Breast epithelium (tissue), 4 donors: ENCODE measurements around the gene PLD6. TPM values are rescaled to one million over a fixed set of nuclear protein-coding genes. Genes with fewer than 3 reads are reported as not detected.

Experiments used
- DNase-seq, 2 donors: peaks; one replicate each; pipeline ENCODE4 v3.0.0-alpha.2; 2019; ENCODE audit warnings: low spot score in 2 of 2
- H3K27ac ChIP-seq, 2 donors: fragments of 200-600 bp; sonication (generic) in 1 of 2; one replicate each; pipeline ENCODE4 v1.5.1; 2016 to 2019; ENCODE audit warnings: mild to moderate bottlenecking in 1 of 2
- H3K27me3 ChIP-seq, 2 donors: fragments of 200-600 bp; sonication (generic) in 1 of 2; one replicate each; pipeline versions ENCODE4 v1.5.1 to v1.6.0; 2017 to 2019; ENCODE audit warnings: control low read depth in 1 of 2, mild to moderate bottlenecking in 1 of 2
- H3K36me3 ChIP-seq: fragments of 200-600 bp; one replicate; pipeline ENCODE4 v1.5.1; 2019
- H3K4me1 ChIP-seq, 2 donors: fragments of 200-600 bp; sonication (generic); one replicate each; pipeline ENCODE4 v1.5.1; 2016 to 2019; ENCODE audit warnings: control low read depth in 1 of 2
- H3K4me3 ChIP-seq, 3 donors: fragments of 200-600 bp; sonication (generic); 1 replicate in 2 of 3; 2 replicates in 1 of 3; pipeline ENCODE4 v1.5.1; 2016 to 2019; ENCODE audit warnings: mild to moderate bottlenecking in 3 of 3, moderate library complexity in 2 of 3
- H3K9me3 ChIP-seq, 2 donors: fragments of 200-600 bp; sonication (generic) in 1 of 2; one replicate each; pipeline ENCODE4 v1.5.1; 2016 to 2019; ENCODE audit warnings: control low read depth in 1 of 2
- POLR2A ChIP-seq: fragments of 450-650 bp; IDR thresholded peaks from one replicate; pipeline ENCODE4 v1.6.1; 2016; ENCODE audit warnings: antibody characterized with exemption, mild to moderate bottlenecking, moderate library complexity
- POLR2AphosphoS5 ChIP-seq, 3 donors: sonication (generic); formaldehyde crosslinking; IDR thresholded peaks; one replicate each; pipeline ENCODE4 v1.6.1; 2017; ENCODE audit warnings: antibody characterized with exemption in 3 of 3
- intact Hi-C: fragments of 100-400 bp; cut with DNase I; formaldehyde crosslinking; loops from one replicate; pipeline ENCODE4 v1.15.1; 2023; ENCODE audit warnings: low total_unique reads
- total RNA-seq, 3 donors: library from RNA; depleted of rRNA; stranded (reverse); fragments of >200 nt; gene quantifications; one replicate each; pipeline ENCODE4 v1.1.0, GENCODE V29; 2016
- TF ChIP-seq, protein P1 (sequence below), 3 donors: fragments of 450-650 bp; IDR thresholded peaks; one replicate each; pipeline ENCODE4 v1.5.1; 2016 to 2017; ENCODE audit warnings: antibody characterized with exemption in 3 of 3, mild to moderate bottlenecking in 3 of 3, moderate library complexity in 3 of 3

Gene PLD6
- total RNA-seq, 3 donors from 2014 or later = 2.9 to 4.0 (median 3.8) TPM

DNA sequence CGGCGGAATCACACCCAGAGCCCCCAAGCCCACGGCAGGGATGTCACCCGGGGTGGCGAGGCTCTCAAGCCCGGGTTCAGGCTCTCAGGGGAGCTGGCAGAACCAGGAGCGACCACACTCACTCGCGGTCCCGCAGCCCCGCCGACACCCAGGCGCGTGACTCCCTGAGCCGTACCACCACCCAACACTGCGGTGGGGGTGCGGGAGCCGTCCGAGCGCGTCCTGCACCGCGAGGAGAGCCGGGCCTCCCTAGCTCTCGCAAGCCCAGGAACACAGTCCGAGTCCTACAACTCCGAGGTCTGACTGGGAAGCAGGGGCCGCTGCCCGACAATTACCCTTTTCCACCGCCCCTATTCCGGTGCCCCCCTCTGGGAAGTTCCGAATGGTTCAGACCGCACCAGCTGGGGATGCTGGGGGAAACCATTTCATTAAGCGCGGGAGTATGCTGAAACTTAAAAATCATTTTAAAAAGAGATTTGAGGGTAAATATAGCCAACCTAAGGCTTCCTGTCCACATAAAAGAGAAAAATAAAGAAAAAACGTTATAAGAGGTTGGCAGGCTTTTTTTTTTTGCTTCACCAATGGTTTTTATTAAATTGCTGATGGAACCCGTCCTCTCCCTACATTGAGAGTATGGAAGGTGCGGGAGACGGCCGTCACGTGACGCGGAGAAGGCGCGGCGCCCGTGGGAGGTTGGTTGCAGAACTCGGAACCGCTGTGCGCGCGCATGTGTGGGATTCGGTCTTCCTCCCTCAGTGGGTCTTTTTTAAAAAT is 31.1 kb upstream of the PLD6 start, which contains the start of gene FLCN:
FLCN (minus strand) TSS at position 143 of the 774 bp plus-strand sequence. CDS start 9,031 bp downstream, outside the sequence.
- Histone ChIP-seq H3K27ac (peak within 1 kb of the TSS; percentile 97 to 98), H3K27me3 (no peaks in the 10 kb centered on the region), H3K4me1 (no peaks in the 10 kb centered on the region), H3K9me3 (no peaks in the 10 kb centered on the region), H3K36me3 (no peaks in the 10 kb centered on the region), H3K4me3 (peak within 1 kb of the TSS; percentile 94 to 100 (median 99))
- TF ChIP-seq POLR2A (peak; percentile 88), POLR2AphosphoS5 (IDR thresholded peaks at IDR 0.05) (peak; percentile 91 to 94 (median 93))
- TF ChIP-seq, protein P1, sequence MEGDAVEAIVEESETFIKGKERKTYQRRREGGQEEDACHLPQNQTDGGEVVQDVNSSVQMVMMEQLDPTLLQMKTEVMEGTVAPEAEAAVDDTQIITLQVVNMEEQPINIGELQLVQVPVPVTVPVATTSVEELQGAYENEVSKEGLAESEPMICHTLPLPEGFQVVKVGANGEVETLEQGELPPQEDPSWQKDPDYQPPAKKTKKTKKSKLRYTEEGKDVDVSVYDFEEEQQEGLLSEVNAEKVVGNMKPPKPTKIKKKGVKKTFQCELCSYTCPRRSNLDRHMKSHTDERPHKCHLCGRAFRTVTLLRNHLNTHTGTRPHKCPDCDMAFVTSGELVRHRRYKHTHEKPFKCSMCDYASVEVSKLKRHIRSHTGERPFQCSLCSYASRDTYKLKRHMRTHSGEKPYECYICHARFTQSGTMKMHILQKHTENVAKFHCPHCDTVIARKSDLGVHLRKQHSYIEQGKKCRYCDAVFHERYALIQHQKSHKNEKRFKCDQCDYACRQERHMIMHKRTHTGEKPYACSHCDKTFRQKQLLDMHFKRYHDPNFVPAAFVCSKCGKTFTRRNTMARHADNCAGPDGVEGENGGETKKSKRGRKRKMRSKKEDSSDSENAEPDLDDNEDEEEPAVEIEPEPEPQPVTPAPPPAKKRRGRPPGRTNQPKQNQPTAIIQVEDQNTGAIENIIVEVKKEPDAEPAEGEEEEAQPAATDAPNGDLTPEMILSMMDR (IDR thresholded peaks at IDR 0.05) = peak in 2 of 3 donors; percentile 43 to 52
- intact Hi-C loops = no loop called here
- DNase-seq = peak; percentile 91 to 92

DNA sequence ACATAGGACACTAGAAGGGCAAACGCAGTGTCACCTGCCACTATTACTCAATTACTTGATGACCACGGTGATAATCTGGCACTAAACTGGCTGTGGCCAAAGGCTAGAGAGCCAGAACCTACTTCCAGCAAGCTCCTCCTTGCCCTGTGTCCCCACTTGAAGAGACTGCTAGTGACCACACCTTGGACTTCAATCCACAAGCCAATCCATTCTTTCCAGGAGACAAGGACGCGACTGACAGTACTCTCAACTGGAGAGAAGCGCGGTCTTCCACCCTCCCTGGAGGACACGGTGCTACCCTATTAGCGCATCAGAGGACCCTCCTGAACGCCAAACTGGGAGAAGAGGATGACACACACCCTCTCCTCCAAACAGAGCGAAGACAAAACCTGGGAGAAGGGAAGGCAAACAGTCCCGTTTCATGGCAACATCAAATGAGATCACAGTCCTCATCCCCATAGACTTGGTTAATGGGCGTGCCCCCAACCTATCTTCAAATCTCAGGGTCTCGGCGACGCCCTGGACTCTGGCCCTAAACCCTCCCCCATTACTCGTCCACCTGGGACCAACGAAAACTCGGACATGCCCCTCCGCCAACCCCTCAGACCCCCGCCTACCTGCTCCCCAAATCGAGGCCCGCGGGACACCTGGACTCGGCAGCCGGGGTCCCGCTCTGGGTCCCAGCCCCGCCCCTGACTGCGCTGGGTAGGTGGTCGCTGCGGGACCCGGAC is 30.3 kb upstream of the PLD6 start:
- TF ChIP-seq POLR2AphosphoS5 (IDR thresholded peaks at IDR 0.05) (no peak), POLR2A (no peak)
- TF ChIP-seq, protein P1 (IDR thresholded peaks at IDR 0.05) = no peak
- DNase-seq = peak in 1 of 2 donors; percentile 20
- Histone ChIP-seq H3K9me3 (no peaks in the 10 kb centered on the region), H3K27ac (peak overlapping the region; percentile 97 to 98), H3K36me3 (no peaks in the 10 kb centered on the region), H3K4me3 (peak overlapping the region; percentile 94 to 100 (median 99)), H3K27me3 (no peaks in the 10 kb centered on the region), H3K4me1 (no peaks in the 10 kb centered on the region)
- intact Hi-C loops = no loop called here

DNA sequence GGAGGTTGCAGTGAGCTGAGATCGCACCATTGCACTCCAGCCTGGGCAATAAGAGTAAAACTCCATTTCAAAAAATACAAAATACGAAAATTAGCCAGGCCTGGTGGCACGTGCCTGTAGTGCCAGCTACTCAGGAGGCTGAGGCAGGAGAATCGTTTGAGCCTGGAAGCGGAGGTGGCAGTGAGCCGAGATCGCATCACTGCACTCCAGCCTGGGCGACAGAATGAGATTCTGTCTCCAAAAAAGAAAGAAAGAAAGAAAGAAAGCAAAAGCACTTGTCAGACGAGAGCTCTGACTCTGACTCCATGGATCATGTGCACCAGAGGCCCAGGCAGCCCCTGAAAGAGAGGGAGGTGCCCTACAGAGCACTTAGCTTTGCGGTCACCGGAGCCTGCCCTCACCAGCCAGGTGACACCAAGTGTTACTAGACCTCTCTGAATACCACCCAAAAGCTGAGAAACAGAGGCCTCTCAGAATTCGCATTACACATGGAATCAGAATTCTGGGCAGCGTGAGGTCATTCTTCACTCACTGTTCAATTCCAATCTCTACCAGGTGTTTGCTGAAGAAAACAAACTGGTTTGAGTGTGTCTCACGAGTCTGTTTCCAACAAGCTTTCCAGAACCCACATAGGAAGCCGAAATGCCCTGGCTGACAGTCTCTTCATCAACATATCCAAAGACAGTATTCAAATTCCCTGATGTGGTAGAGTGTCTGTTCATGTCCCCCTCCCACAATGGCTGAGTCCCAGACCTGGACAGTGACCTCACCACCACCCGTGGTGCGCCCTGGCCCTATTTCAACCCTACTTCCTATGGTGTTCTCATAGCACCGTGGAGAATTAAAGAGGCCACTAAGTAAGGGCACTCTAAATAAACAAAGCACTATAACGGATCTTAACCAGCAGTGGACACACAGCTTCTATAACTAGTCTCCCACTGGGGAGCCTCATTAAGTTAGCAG is 29.4 kb upstream of the PLD6 start:
- H3K9me3 ChIP-seq = no peaks in the 10 kb centered on the region
- DNase-seq = no peak
- intact Hi-C loops = no loop called here
- TF ChIP-seq POLR2A = no peak
- TF ChIP-seq POLR2AphosphoS5 (IDR thresholded peaks at IDR 0.05) = no peak
- TF ChIP-seq, protein P1 (IDR thresholded peaks at IDR 0.05) = no peak
- H3K27me3 ChIP-seq = no peaks in the 10 kb centered on the region
- peak overlapping the region; percentile 97 to 98 for H3K27ac ChIP-seq
- no peaks in the 10 kb centered on the region for H3K4me1 ChIP-seq
- H3K36me3 ChIP-seq = no peaks in the 10 kb centered on the region
- peak overlapping the region; percentile 94 to 100 (median 99) for H3K4me3 ChIP-seq

DNA sequence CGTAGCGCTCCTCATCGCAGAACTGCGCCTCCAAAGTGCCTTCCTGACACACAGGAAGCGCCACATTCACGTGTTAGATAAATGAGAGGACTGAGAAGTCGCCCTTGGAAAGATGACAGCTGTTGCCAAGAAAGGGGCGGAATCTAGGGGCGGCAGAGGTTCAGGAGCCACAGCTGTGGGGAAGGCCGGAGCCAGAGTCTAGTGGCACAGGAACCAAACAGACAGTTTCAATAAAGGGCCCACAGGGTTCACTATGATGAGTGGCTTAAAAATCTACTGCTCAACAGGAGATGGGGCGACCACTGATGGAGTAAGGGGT is 26.1 kb upstream of the PLD6 start:
- Histone ChIP-seq H3K36me3 (no peaks in the 10 kb centered on the region), H3K4me1 (no peaks in the 10 kb centered on the region), H3K4me3 (no peak overlapping the region), H3K9me3 (no peaks in the 10 kb centered on the region), H3K27ac (no peak overlapping the region), H3K27me3 (no peaks in the 10 kb centered on the region)
- no peak for DNase-seq
- TF ChIP-seq POLR2AphosphoS5 (IDR thresholded peaks at IDR 0.05) = no peak
- TF ChIP-seq POLR2A = no peak
- TF ChIP-seq, protein P1 (IDR thresholded peaks at IDR 0.05) = no peak
- intact Hi-C loops = no loop called here
